NCI-H345 treated with DMSO at 0.1 percent for 48 hours (cell line): ENCODE data around the gene ZNF319.

Source experiments
- DNase-seq: peaks from one replicate; lab custom pipeline; 2025; ENCODE audit not compliant: unreplicated experiment; lab: John Stamatoyannopoulos, UW

ZNF319 gene

GRCh38 chr16:58037365-58038057 is 37.0 kb upstream of the ZNF319 start:
- no peak for DNase-seq

GRCh38 chr16:58036943-58037342 is 36.5 kb upstream of the ZNF319 start:
- no peak for DNase-seq

GRCh38 chr16:58035356-58036170 is 35.1 kb upstream of the ZNF319 start:
- no peak for DNase-seq

- DNase-seq: no peak
Measured at GRCh38 chr16:58034774-58035173, 34.3 kb upstream of the ZNF319 start.

GRCh38 chr16:58034128-58034685 is 33.7 kb upstream of the ZNF319 start:
- DNase-seq: no peak

- DNase-seq: no peak
Measured at GRCh38 chr16:58032710-58033293, 32.3 kb upstream of the ZNF319 start.

GRCh38 chr16:58031016-58031800 is 30.7 kb upstream of the ZNF319 start:
- no peak for DNase-seq

GRCh38 chr16:58030136-58030840 is 29.8 kb upstream of the ZNF319 start:
- no peak for DNase-seq

GRCh38 chr16:58029410-58029809 is 28.9 kb upstream of the ZNF319 start:
- DNase-seq: no peak

- no peak for DNase-seq
Measured at GRCh38 chr16:58028541-58029070, 28.1 kb upstream of the ZNF319 start.

- no peak for DNase-seq
Measured at GRCh38 chr16:58027916-58028455, 27.5 kb upstream of the ZNF319 start.

GRCh38 chr16:58027161-58027915 is 26.9 kb upstream of the ZNF319 start:
- no peak for DNase-seq

GRCh38 chr16:58026705-58027160 is 26.3 kb upstream of the ZNF319 start:
- no peak for DNase-seq

GRCh38 chr16:58026139-58026704 is 25.8 kb upstream of the ZNF319 start:
- DNase-seq: no peak

GRCh38 chr16:58025351-58026138 is 25.1 kb upstream of the ZNF319 start, which contains the start of gene MMP15:
MMP15 (plus strand) TSS chr16:58025754; CDS start chr16:58026351, 597 bp downstream.
- peak; percentile 29 for DNase-seq

GRCh38 chr16:58024486-58025350 is 24.2 kb upstream of the ZNF319 start:
- DNase-seq: no peak
